Lower lobe of right lung (tissue), 2 donors: ENCODE measurements around the gene EDA. TPM values are rescaled to one million over a fixed set of nuclear protein-coding genes. Genes with fewer than 3 reads are reported as not detected.
A peak's percentile ranks its signal among the peaks of the same experiment; 100 is the strongest.

Experiments
- ATAC-seq, 2 donors: fragments of 200-7000 bp; cut with Tn5 transposase; one replicate each; pipeline ENCODE4 v1.9.1; 2020 to 2022; ENCODE audit warnings: mild to moderate bottlenecking in 2 of 2, moderate library complexity in 2 of 2
- DNase-seq: peaks from one replicate; pipeline ENCODE4 v3.0.0-alpha.2; 2020
- H3K27ac ChIP-seq: fragments of 200-600 bp; one replicate; pipeline ENCODE4 v1.8.0; 2022
- H3K27me3 ChIP-seq: fragments of 200-600 bp; one replicate; pipeline ENCODE4 v1.8.0; 2022; ENCODE audit warnings: low read depth
- H3K36me3 ChIP-seq: fragments of 200-600 bp; one replicate; pipeline ENCODE4 v1.8.0; 2022; ENCODE audit warnings: mild to moderate bottlenecking
- H3K4me1 ChIP-seq: fragments of 200-600 bp; one replicate; pipeline ENCODE4 v1.8.0; 2022
- H3K4me3 ChIP-seq: fragments of 200-600 bp; one replicate; pipeline ENCODE4 v1.8.0; 2022; ENCODE audit warnings: mild to moderate bottlenecking
- H3K9me3 ChIP-seq: fragments of 200-600 bp; one replicate; pipeline ENCODE4 v1.8.0; 2022
- intact Hi-C: fragments of 100-400 bp; cut with DNase I; formaldehyde crosslinking; loops from one replicate; pipeline ENCODE4 v1.11.0; 2022
- total RNA-seq: library from RNA; stranded (reverse); fragmentation: NEBNext Ultra II Directional; extraction: Animal tissue kit (Norgen Biotek cat#: 25700); gene quantifications from one replicate; pipeline ENCODE4 v1.2.1, GENCODE V29; 2021
- TF ChIP-seq, protein P1 (sequence below): fragments of 200-600 bp; IDR thresholded peaks from one replicate; pipeline ENCODE4 v1.8.0; 2022; ENCODE audit warnings: antibody characterized with exemption, mild to moderate bottlenecking
- donor health status: DM: no; HTN: yes; CAD: no; lungs with severe emphysema.

Gene EDA
- total RNA-seq, 1 donor from 2014 or later: 5.5 TPM

DNA sequence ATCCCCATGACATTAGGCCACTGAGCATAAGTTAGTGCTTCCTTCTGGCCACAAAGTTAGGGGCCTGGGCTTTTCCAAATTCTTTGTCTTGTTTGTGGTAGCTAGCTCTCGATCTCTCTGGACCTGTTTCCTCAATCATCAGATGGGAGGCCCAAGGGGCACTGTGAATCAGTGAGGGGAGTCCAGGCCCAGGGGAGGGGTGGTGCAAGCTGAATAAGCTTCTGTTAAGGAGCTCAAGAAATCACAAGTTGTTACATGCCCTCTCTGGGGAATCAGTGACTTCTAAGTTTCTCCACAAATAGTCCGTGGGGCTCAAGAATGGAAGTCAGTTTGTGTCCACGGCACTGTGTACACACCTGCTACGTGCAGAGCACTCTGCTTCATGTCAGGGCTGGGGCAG is 418.7 kb downstream of the EDA start:
- no peak for ATAC-seq
- no peak overlapping the region for H3K27ac ChIP-seq
- TF ChIP-seq, protein P1, sequence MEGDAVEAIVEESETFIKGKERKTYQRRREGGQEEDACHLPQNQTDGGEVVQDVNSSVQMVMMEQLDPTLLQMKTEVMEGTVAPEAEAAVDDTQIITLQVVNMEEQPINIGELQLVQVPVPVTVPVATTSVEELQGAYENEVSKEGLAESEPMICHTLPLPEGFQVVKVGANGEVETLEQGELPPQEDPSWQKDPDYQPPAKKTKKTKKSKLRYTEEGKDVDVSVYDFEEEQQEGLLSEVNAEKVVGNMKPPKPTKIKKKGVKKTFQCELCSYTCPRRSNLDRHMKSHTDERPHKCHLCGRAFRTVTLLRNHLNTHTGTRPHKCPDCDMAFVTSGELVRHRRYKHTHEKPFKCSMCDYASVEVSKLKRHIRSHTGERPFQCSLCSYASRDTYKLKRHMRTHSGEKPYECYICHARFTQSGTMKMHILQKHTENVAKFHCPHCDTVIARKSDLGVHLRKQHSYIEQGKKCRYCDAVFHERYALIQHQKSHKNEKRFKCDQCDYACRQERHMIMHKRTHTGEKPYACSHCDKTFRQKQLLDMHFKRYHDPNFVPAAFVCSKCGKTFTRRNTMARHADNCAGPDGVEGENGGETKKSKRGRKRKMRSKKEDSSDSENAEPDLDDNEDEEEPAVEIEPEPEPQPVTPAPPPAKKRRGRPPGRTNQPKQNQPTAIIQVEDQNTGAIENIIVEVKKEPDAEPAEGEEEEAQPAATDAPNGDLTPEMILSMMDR: no peak
- H3K9me3 ChIP-seq: no peaks in the 10 kb centered on the region
- H3K4me1 ChIP-seq: no peaks in the 10 kb centered on the region
- H3K27me3 ChIP-seq: no peaks in the 10 kb centered on the region
- intact Hi-C loops: no loop called here
- no peak overlapping the region for H3K4me3 ChIP-seq
- DNase-seq: no peak
- H3K36me3 ChIP-seq: no peaks in the 10 kb centered on the region

GRCh38 chrX:70038515-70038914 is 422.6 kb downstream of the EDA start:
- Histone ChIP-seq H3K27me3 (no peaks in the 10 kb centered on the region), H3K36me3 (no peaks in the 10 kb centered on the region), H3K9me3 (no peaks in the 10 kb centered on the region), H3K4me3 (no peak overlapping the region), H3K4me1 (no peaks in the 10 kb centered on the region), H3K27ac (no peak overlapping the region)
- intact Hi-C loops: no loop called here
- TF ChIP-seq, protein P1: no peak
- no peak for DNase-seq
- ATAC-seq: no peak

DNA sequence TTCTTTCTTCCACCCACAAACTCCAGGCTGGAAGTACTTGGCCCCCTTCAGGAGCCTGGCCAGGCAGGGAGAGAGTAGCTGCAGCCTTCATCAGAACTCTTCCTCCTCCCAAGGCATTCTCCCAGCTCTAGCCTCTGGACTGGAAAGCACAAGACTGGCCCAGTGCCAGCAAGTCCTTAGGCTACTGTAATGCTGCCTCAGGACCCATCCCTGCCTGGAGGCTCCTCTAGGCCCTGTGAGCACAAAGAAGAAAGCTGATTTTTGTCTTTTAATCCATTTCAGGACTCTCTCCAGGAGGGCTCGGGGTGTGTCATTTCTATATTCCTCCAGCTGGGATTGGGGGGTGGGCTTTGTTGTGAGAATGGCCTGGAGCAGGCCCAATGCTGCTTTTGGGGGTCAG is 423.0 kb downstream of the EDA start:
- H3K9me3 ChIP-seq: no peaks in the 10 kb centered on the region
- no peaks in the 10 kb centered on the region for H3K36me3 ChIP-seq
- intact Hi-C loops: no loop called here
- H3K27ac ChIP-seq: no peak overlapping the region
- TF ChIP-seq, protein P1: no peak
- ATAC-seq (no peak), DNase-seq (no peak)
- no peak overlapping the region for H3K4me3 ChIP-seq
- no peaks in the 10 kb centered on the region for H3K4me1 ChIP-seq
- no peaks in the 10 kb centered on the region for H3K27me3 ChIP-seq

GRCh38 chrX:70039758-70040157 is 423.8 kb downstream of the EDA start:
- TF ChIP-seq, protein P1: no peak
- intact Hi-C loops: no loop called here
- Histone ChIP-seq H3K36me3 (no peaks in the 10 kb centered on the region), H3K27me3 (no peaks in the 10 kb centered on the region), H3K4me1 (no peaks in the 10 kb centered on the region), H3K4me3 (no peak overlapping the region), H3K9me3 (no peaks in the 10 kb centered on the region), H3K27ac (no peak overlapping the region)
- DNase-seq (no peak), ATAC-seq (peak in 1 of 2 donors; percentile 28)

- Histone ChIP-seq H3K9me3 (no peaks in the 10 kb centered on the region), H3K4me3 (no peak overlapping the region), H3K4me1 (no peaks in the 10 kb centered on the region), H3K27ac (no peak overlapping the region), H3K36me3 (no peaks in the 10 kb centered on the region), H3K27me3 (no peaks in the 10 kb centered on the region)
- DNase-seq: no peak
- TF ChIP-seq, protein P1: no peak
- intact Hi-C loops: no loop called here
- no peak for ATAC-seq
These were observed 426.1 kb downstream of the EDA start for GRCh38 chrX:70041993-70042392.
